PC-9 (cell line): ENCODE data around the gene TYROBP. TPM values are rescaled to one million over a fixed set of nuclear protein-coding genes. Genes with fewer than 3 reads are reported as not detected.
A peak's percentile ranks its signal among the peaks of the same experiment; 100 is the strongest.

Source experiments
- BruUV-seq: library from RNA; stranded (reverse); fragments of 400-500 nt; replicated peaks from 2 replicates; lab custom pipeline; 2021; lab: Mats Ljungman, UMichigan
- CTCF ChIA-PET: fragments of 300-600 bp; sonication (Branson Sonifier 250); formaldehyde crosslinking; loops from one replicate; lab custom pipeline; 2022; ENCODE audit warnings: antibody characterized with exemption; lab: Charles Lee
- POLR2A ChIA-PET: fragments of 300-600 bp; sonication (Branson Sonifier 250); formaldehyde crosslinking; loops from one replicate; lab custom pipeline; 2022; ENCODE audit warnings: antibody characterized with exemption; ENCODE audit not compliant: unreplicated experiment; lab: Charles Lee
- DNase-seq, 2 experiments: peaks; one replicate each; pipeline versions ENCODE4 v3.0.0 to v3.0.0-alpha.2; 2015 to 2022; ENCODE audit warnings: mixed read lengths in 1 of 2
- H2AFZ ChIP-seq: fragments of 200-600 bp; sonication (generic); 2 replicates; pipeline ENCODE4 v1.8.1; 2017; ENCODE audit warnings: antibody characterized with exemption
- H3F3A ChIP-seq: fragments of 200-600 bp; sonication (generic); 2 replicates; pipeline ENCODE4 v1.8.1; 2017; ENCODE audit warnings: antibody characterized with exemption, mild to moderate bottlenecking, low read depth; ENCODE audit not compliant: insufficient read depth
- H3K27ac ChIP-seq: fragments of 200-600 bp; sonication (generic); 2 replicates; pipeline ENCODE4 v1.6.1; 2016; ENCODE audit warnings: mixed run types
- H3K27me3 ChIP-seq: fragments of 200-600 bp; sonication (generic); 2 replicates; pipeline ENCODE4 v1.6.1; 2016; ENCODE audit warnings: low read depth, mixed run types; ENCODE audit not compliant: insufficient read depth
- H3K36me3 ChIP-seq: fragments of 200-600 bp; sonication (generic); 2 replicates; pipeline ENCODE4 v1.6.1; 2016; ENCODE audit warnings: low read depth, mixed run types
- H3K4me1 ChIP-seq: fragments of 200-600 bp; sonication (generic); replicated peaks from 2 replicates; pipeline ENCODE4 v1.6.1; 2016; ENCODE audit warnings: mixed run types; ENCODE audit not compliant: insufficient read depth
- H3K4me2 ChIP-seq: fragments of 200-600 bp; sonication (generic); 2 replicates; pipeline ENCODE4 v1.6.1; 2017; ENCODE audit warnings: mixed run types
- H3K4me3 ChIP-seq: fragments of 200-600 bp; sonication (generic); 2 replicates; pipeline ENCODE4 v1.6.1; 2016; ENCODE audit warnings: mixed run types
- H3K79me2 ChIP-seq: fragments of 200-600 bp; sonication (generic); 2 replicates; pipeline ENCODE4 v1.6.1; 2017; ENCODE audit warnings: low read depth, mixed run types
- H3K9me2 ChIP-seq: fragments of 200-600 bp; sonication (generic); 2 replicates; pipeline ENCODE4 v1.8.1; 2017; ENCODE audit warnings: mild to moderate bottlenecking; ENCODE audit not compliant: insufficient read depth
- H3K9me3 ChIP-seq: fragments of 200-600 bp; sonication (generic); 2 replicates; pipeline ENCODE4 v1.8.1; 2016; ENCODE audit warnings: low read depth; ENCODE audit not compliant: insufficient read depth
- H4K20me1 ChIP-seq: fragments of 200-600 bp; sonication (generic); 2 replicates; pipeline ENCODE4 v1.8.1; 2017; ENCODE audit not compliant: insufficient read depth
- EZH2 ChIP-seq: fragments of 200-600 bp; sonication (generic); IDR thresholded peaks from 2 replicates; pipeline ENCODE4 v1.8.0; 2017; ENCODE audit warnings: antibody characterized with exemption, low read depth
- intact Hi-C: fragments of 100-400 bp; cut with micrococcal nuclease; formaldehyde crosslinking; loops from one replicate; pipeline ENCODE4 v1.10.0; 2022; ENCODE audit not compliant: unreplicated experiment
- total RNA-seq: library from RNA; stranded (reverse); gene quantifications from 2 replicates; pipeline ENCODE4 v1.2.3, GENCODE V29; 2021
- TF ChIP-seq, protein P1 (sequence below): fragments of 200-600 bp; sonication (generic); conservative IDR thresholded peaks from 2 replicates; pipeline ENCODE4 v1.6.1; 2017; ENCODE audit warnings: mixed run types, antibody characterized with exemption, mild to moderate bottlenecking, moderate library complexity

The TYROBP gene
- total RNA-seq, 1 experiment from 2014 or later, result not detected

DNA sequence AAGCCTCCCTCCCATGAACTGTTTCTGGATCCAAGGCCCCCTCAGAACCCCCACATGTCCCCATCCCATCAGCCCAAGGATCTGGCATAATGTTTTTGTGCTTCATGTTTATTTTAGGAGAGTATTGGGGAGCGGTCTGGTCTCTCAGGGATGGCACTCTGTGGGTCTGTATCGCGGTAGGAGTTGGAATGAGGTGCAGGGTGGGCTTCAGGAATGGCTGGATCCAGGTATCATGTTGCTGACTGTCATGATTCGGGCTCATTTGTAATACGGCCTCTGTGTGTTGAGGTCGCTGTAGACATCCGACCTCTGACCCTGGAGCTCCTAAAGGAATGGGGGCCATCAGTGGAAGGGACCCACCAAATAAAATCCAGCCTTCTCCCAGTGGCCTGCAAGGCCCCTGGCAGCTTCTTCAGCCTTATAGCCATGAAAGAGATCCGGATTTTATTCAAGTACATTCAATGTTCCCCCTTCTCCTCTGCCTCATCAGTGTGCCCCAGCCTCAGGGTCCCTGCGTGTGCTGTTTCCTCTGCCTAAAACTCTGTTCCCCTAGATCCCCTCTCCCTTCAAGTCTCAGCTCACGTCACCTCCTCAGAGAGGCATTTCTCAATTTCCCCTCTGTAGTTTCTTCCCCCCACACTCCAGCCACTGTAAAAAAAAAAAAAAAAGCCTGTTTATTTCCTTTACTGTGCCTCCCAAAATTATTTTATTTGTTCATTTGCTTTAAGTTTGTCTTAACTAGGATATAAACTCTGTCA, 3.6 kb downstream of the TYROBP start:
- intact Hi-C loops, result loop anchor here (10.0 kb wide), 1 partner anchor 160 kb away; the partner anchor contains the start of genes IGFLR1, LIN37, PSENEN and U2AF1L4
- peaks cover 8% of the 10 kb centered on the region; the same call in 1 of the 2 replicates for H3K4me1 ChIP-seq
- 0 out of 2 replicates have a peak, but pooled peaks cover under 1% of the 10 kb centered on the region for H3K79me2 ChIP-seq
- BruUV-seq, result no TSS peak
- H3F3A ChIP-seq, result peaks cover 13% of the 10 kb centered on the region
- TF ChIP-seq EZH2, result no peak
- TF ChIP-seq, protein P1, sequence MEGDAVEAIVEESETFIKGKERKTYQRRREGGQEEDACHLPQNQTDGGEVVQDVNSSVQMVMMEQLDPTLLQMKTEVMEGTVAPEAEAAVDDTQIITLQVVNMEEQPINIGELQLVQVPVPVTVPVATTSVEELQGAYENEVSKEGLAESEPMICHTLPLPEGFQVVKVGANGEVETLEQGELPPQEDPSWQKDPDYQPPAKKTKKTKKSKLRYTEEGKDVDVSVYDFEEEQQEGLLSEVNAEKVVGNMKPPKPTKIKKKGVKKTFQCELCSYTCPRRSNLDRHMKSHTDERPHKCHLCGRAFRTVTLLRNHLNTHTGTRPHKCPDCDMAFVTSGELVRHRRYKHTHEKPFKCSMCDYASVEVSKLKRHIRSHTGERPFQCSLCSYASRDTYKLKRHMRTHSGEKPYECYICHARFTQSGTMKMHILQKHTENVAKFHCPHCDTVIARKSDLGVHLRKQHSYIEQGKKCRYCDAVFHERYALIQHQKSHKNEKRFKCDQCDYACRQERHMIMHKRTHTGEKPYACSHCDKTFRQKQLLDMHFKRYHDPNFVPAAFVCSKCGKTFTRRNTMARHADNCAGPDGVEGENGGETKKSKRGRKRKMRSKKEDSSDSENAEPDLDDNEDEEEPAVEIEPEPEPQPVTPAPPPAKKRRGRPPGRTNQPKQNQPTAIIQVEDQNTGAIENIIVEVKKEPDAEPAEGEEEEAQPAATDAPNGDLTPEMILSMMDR, result no peak
- ChIA-PET CTCF (no interaction called here), POLR2A (interaction anchor here (0.7 kb wide), 1 partner anchor 102 kb away, joined by 9 read pairs; no protein-coding TSS in a partner anchor)
- H3K4me2 ChIP-seq, result no peak overlapping the region
- no peaks in the 10 kb centered on the region for H3K9me3 ChIP-seq
- H3K27me3 ChIP-seq, result no peaks in the 10 kb centered on the region
- H3K9me2 ChIP-seq, result no peaks in the 10 kb centered on the region
- no peak overlapping the region for H3K4me3 ChIP-seq
- DNase-seq, result no peak
- no peaks in the 10 kb centered on the region for H4K20me1 ChIP-seq
- no peak overlapping the region for H3K27ac ChIP-seq
- H2AFZ ChIP-seq, result no peak overlapping the region
- no peaks in the 10 kb centered on the region for H3K36me3 ChIP-seq

DNA sequence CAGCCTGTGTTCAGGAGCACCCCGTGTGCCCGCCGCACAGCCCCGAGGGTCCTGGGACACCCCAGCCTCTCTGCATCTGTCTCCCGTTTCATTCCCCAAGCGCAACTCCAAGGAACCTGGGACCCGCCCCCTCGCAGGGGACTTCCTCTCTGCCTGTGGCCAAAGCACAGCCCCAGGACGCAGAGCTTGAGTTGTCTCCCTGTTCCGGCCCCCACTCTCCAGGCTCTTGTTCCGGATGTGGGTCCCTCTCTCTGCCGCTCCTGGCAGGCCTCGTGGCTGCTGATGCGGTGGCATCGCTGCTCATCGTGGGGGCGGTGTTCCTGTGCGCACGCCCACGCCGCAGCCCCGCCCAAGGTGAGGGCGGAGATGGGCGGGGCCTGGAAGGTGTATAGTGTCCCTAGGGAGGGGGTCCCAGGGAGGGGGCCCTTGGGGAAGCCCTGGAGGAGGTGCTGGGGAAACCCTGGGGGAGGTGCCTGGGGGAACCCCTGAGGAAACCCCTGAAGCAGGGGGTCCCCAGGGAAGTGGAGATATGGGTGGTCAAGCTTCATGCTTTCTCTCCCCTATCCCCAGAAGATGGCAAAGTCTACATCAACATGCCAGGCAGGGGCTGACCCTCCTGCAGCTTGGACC, 4.4 kb downstream of the TYROBP start:
- BruUV-seq, result no TSS peak
- peak; percentile 56 to 76 for DNase-seq
- peak overlapping the region; percentile 74; the same call in 1 of the 2 replicates for H2AFZ ChIP-seq
- no peaks in the 10 kb centered on the region for H3K9me3 ChIP-seq
- ChIA-PET POLR2A (no interaction called here), CTCF (no interaction called here)
- intact Hi-C loops, result loop anchor here (10.0 kb wide), 1 partner anchor 159 kb away; the partner anchor contains the start of genes IGFLR1, LIN37, PSENEN and U2AF1L4
- no peaks in the 10 kb centered on the region for H4K20me1 ChIP-seq
- H3K4me1 ChIP-seq, result peaks cover 8% of the 10 kb centered on the region; the same call in 1 of the 2 replicates
- peaks cover 13% of the 10 kb centered on the region for H3F3A ChIP-seq
- no peaks in the 10 kb centered on the region for H3K36me3 ChIP-seq
- no peaks in the 10 kb centered on the region for H3K27me3 ChIP-seq
- peak overlapping the region; percentile 78 for H3K4me2 ChIP-seq
- peaks cover 8% of the 10 kb centered on the region for H3K79me2 ChIP-seq
- no peak overlapping the region for H3K27ac ChIP-seq
- H3K4me3 ChIP-seq, result peak overlapping the region; percentile 48; the same call in 1 of the 2 replicates
- H3K9me2 ChIP-seq, result no peaks in the 10 kb centered on the region
- TF ChIP-seq, protein P1, result no peak
- no peak for TF ChIP-seq EZH2

DNA sequence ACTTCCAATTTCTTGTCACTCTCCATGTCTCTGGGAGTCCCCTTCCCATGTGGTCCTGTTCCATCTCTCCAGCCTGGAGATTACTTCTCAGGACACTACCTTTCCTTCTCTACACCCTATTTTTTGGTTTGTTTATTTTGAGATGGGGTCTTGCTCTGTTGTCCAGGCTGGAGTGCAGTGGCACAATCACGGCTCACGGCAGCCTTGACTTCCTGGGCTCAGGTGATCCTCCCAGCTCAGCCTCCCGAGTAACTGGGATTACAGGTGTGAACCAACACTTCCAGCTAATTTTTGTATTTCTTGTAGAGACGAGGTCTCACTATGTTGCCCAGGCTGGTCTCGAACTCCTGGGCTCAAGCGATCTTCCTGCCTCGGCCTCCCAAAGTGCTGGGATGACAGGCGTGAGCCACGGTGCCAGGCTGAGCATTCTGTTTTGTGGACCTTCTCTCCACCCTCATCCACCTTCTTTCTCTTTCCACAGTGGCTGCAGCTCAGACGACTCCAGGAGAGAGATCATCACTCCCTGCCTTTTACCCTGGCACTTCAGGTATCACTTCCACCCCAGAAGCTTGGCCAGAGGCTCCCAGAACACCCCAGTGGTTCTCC, 5.1 kb downstream of the TYROBP start:
- no TSS peak for BruUV-seq
- CTCF ChIA-PET, result no interaction called here
- H4K20me1 ChIP-seq, result no peaks in the 10 kb centered on the region
- peak overlapping the region; percentile 74; the same call in 1 of the 2 replicates for H2AFZ ChIP-seq
- intact Hi-C loops, result loop anchor here (10.0 kb wide), 1 partner anchor 158 kb away; the partner anchor contains the start of genes IGFLR1, LIN37, PSENEN and U2AF1L4
- H3K9me3 ChIP-seq, result no peaks in the 10 kb centered on the region
- no peak for DNase-seq
- H3K27me3 ChIP-seq, result no peaks in the 10 kb centered on the region
- TF ChIP-seq EZH2, result no peak
- TF ChIP-seq, protein P1, result no peak
- H3K9me2 ChIP-seq, result no peaks in the 10 kb centered on the region
- H3K36me3 ChIP-seq, result no peaks in the 10 kb centered on the region
- peak overlapping the region; percentile 78 for H3K4me2 ChIP-seq
- H3K4me1 ChIP-seq, result peaks cover 8% of the 10 kb centered on the region; the same call in 1 of the 2 replicates
- POLR2A ChIA-PET, result interaction anchor here (0.5 kb wide), 1 partner anchor 111 kb away, joined by 4 read pairs; no protein-coding TSS in a partner anchor
- H3K27ac ChIP-seq, result no peak overlapping the region
- peaks cover 13% of the 10 kb centered on the region for H3F3A ChIP-seq
- peaks cover 15% of the 10 kb centered on the region for H3K79me2 ChIP-seq
- H3K4me3 ChIP-seq, result peak overlapping the region; percentile 48; the same call in 1 of the 2 replicates
